IMR-90 (cell line): ENCODE data around the gene PIGU. TPM values are rescaled to one million over a fixed set of nuclear protein-coding genes. Genes with fewer than 3 reads are reported as not detected.

Experiments used
- ATAC-seq: fragments of 200-7000 bp; cut with Tn5 transposase; 2 replicates; pipeline ENCODE4 v1.9.1; 2020; ENCODE audit warnings: low read depth, mild to moderate bottlenecking, moderate library complexity
- BruUV-seq: library from RNA; stranded (reverse); fragments of 400-500 nt; replicated peaks from 2 replicates; lab custom pipeline; 2021; lab: Mats Ljungman, UMichigan
- CTCF ChIA-PET: fragments of 300-600 bp; formaldehyde crosslinking; extraction: SDS; loops from one replicate; lab custom pipeline; 2021; ENCODE audit warnings: antibody characterized with exemption; lab: Yijun Ruan, JAX
- POLR2A ChIA-PET: fragments of 300-600 bp; sonication (Branson Sonifier 250); formaldehyde crosslinking; loops from one replicate; lab custom pipeline; 2022; ENCODE audit warnings: antibody characterized with exemption; ENCODE audit not compliant: unreplicated experiment; lab: Charles Lee
- DNase-seq: peaks from one replicate; pipeline ENCODE4 v3.0.0; 2013
- H2AFZ ChIP-seq: replicated peaks from 2 replicates; pipeline ENCODE3; 2013; ENCODE audit warnings: low read length, mild to moderate bottlenecking; ENCODE audit not compliant: poor library complexity
- H2AK5ac ChIP-seq: 2 replicates; pipeline ENCODE4 v1.6.1; 2013; ENCODE audit warnings: low read depth, low read length, inconsistent platforms
- H2AK9ac ChIP-seq: replicated peaks from 2 replicates; pipeline ENCODE3; 2013; ENCODE audit warnings: mild to moderate bottlenecking, low read depth, low read length, moderate library complexity; ENCODE audit not compliant: poor library complexity
- H2BK120ac ChIP-seq: 2 replicates; pipeline ENCODE4 v1.6.1; 2013; ENCODE audit warnings: low read depth, low read length, inconsistent platforms
- H2BK15ac ChIP-seq: 3 replicates; pipeline ENCODE4 v1.6.1; 2013; ENCODE audit warnings: low read depth, low read length, inconsistent platforms
- H2BK20ac ChIP-seq: 2 replicates; pipeline ENCODE4 v1.6.1; 2013; ENCODE audit warnings: low read depth, mild to moderate bottlenecking, inconsistent platforms, low read length, moderate library complexity
- H2BK5ac ChIP-seq: 2 replicates; pipeline ENCODE4 v1.6.1; 2013; ENCODE audit warnings: mild to moderate bottlenecking, low read depth, low read length, inconsistent platforms; ENCODE audit not compliant: poor library complexity, severe bottlenecking
- H3K14ac ChIP-seq: replicated peaks from 2 replicates; pipeline ENCODE4 v1.6.1; 2013; ENCODE audit warnings: low read depth, low read length, inconsistent platforms
- H3K18ac ChIP-seq: 2 replicates; pipeline ENCODE4 v1.6.1; 2013; ENCODE audit warnings: low read depth, low read length, control low read depth
- H3K23ac ChIP-seq: 2 replicates; pipeline ENCODE4 v1.6.1; 2013; ENCODE audit warnings: low read depth, low read length, inconsistent platforms
- H3K27ac ChIP-seq: 2 replicates; pipeline ENCODE4 v1.5.1; 2013; ENCODE audit warnings: mild to moderate bottlenecking, control low read depth, low read length; ENCODE audit not compliant: insufficient read depth
- H3K27me3 ChIP-seq: 2 replicates; pipeline ENCODE4 v1.6.1; 2013; ENCODE audit warnings: low read length; ENCODE audit not compliant: control insufficient read depth, insufficient read depth
- H3K36me3 ChIP-seq: 2 replicates; pipeline ENCODE4 v1.6.1; 2013; ENCODE audit warnings: low read length, mixed read lengths; ENCODE audit not compliant: control insufficient read depth, insufficient read depth
- H3K4ac ChIP-seq: 2 replicates; pipeline ENCODE4 v1.6.1; 2013; ENCODE audit warnings: low read depth, low read length, inconsistent platforms
- H3K4me1 ChIP-seq: 2 replicates; pipeline ENCODE4 v1.6.1; 2013; ENCODE audit warnings: low read length, mixed read lengths; ENCODE audit not compliant: control insufficient read depth, insufficient read depth
- H3K4me2 ChIP-seq: 2 replicates; pipeline ENCODE4 v1.6.1; 2013; ENCODE audit warnings: low read depth, mild to moderate bottlenecking, control low read depth, low read length, moderate library complexity
- H3K4me3 ChIP-seq: 2 replicates; pipeline ENCODE4 v1.5.1; 2013; ENCODE audit warnings: low read depth, mild to moderate bottlenecking, control low read depth, low read length, moderate library complexity; ENCODE audit not compliant: insufficient read depth
- H3K56ac ChIP-seq: 2 replicates; pipeline ENCODE4 v1.6.1; 2013; ENCODE audit warnings: low read length, inconsistent platforms; ENCODE audit not compliant: insufficient read depth; ENCODE audit errors: extremely low read depth
- H3K79me1 ChIP-seq, 2 experiments: 2 replicates each; pipeline ENCODE4 v1.6.1; 2013; ENCODE audit warnings: low read length in 2 of 2, inconsistent platforms in 1 of 2, low read depth in 1 of 2
- H3K9ac ChIP-seq: 2 replicates; pipeline ENCODE4 v1.6.1; 2013; ENCODE audit warnings: low read depth, low read length, control low read depth
- H3K9me1 ChIP-seq: 2 replicates; pipeline ENCODE4 v1.6.1; 2013; ENCODE audit warnings: low read length, inconsistent platforms; ENCODE audit not compliant: insufficient read depth
- H3K9me3 ChIP-seq: 2 replicates; pipeline ENCODE4 v1.6.1; 2013; ENCODE audit warnings: low read length; ENCODE audit not compliant: control insufficient read depth, insufficient read depth
- H4K20me1 ChIP-seq: 2 replicates; pipeline ENCODE4 v1.6.1; 2013; ENCODE audit warnings: low read length, inconsistent platforms; ENCODE audit not compliant: insufficient read depth
- H4K5ac ChIP-seq: 2 replicates; pipeline ENCODE4 v1.6.1; 2013; ENCODE audit warnings: mild to moderate bottlenecking, low read depth, low read length, control low read depth
- H4K8ac ChIP-seq, 2 experiments: 2 replicates each; pipeline ENCODE4 v1.6.1; 2013; ENCODE audit warnings: low read depth in 2 of 2, low read length in 2 of 2, control low read depth in 1 of 2, inconsistent platforms in 1 of 2
- H4K91ac ChIP-seq: 2 replicates; pipeline ENCODE4 v1.6.1; 2013; ENCODE audit warnings: low read depth, low read length, inconsistent platforms; ENCODE audit not compliant: insufficient read depth
- BHLHE40 ChIP-seq: fragments of 150-350 bp; IDR thresholded peaks from 2 replicates; pipeline ENCODE4 v1.6.1; 2016; ENCODE audit warnings: mild to moderate bottlenecking, low read depth, low read length
- CEBPB ChIP-seq: IDR thresholded peaks from 2 replicates; pipeline ENCODE4 v1.6.1; 2012; ENCODE audit warnings: low read depth, low read length, improper control_type of control experiment
- CHD1 ChIP-seq: IDR thresholded peaks from 2 replicates; pipeline ENCODE4 v1.6.1; 2012; ENCODE audit warnings: low read depth, low read length, improper control_type of control experiment
- CTCF ChIP-seq: conservative IDR thresholded peaks from 2 replicates; pipeline ENCODE4 v1.5.1; 2012; ENCODE audit warnings: mild to moderate bottlenecking, low read depth, low read length, improper control_type of control experiment
- MAFK ChIP-seq: IDR thresholded peaks from 2 replicates; pipeline ENCODE4 v1.6.1; 2012; ENCODE audit warnings: low read depth, low read length, improper control_type of control experiment
- MAZ ChIP-seq: IDR thresholded peaks from 2 replicates; pipeline ENCODE4 v1.6.1; 2012; ENCODE audit warnings: low read depth, mild to moderate bottlenecking, low read length, improper control_type of control experiment, moderate library complexity, borderline replicate concordance
- MXI1 ChIP-seq: IDR thresholded peaks from 2 replicates; pipeline ENCODE4 v1.6.1; 2012; ENCODE audit warnings: low read depth, mild to moderate bottlenecking, low read length, moderate library complexity, borderline replicate concordance
- POLR2A ChIP-seq: IDR thresholded peaks from 2 replicates; pipeline ENCODE4 v1.6.1; 2012; ENCODE audit warnings: mild to moderate bottlenecking, low read depth, low read length
- RCOR1 ChIP-seq: IDR thresholded peaks from 2 replicates; pipeline ENCODE4 v1.6.1; 2012; ENCODE audit warnings: mild to moderate bottlenecking, low read length, improper control_type of control experiment; ENCODE audit not compliant: insufficient replicate concordance
- USF2 ChIP-seq: fragments of 150-350 bp; IDR thresholded peaks from 2 replicates; pipeline ENCODE4 v1.6.1; 2017; ENCODE audit warnings: mild to moderate bottlenecking, antibody characterized with exemption, low read length, low read depth
- WGBS, 2 experiments: methylation state at CpG; one replicate each; pipeline versions ENCODE4 v1.1.5 to v1.1.7; 2013; ENCODE audit warnings: missing lambda C conversion rate in 2 of 2; ENCODE audit not compliant: insufficient read length in 1 of 2; ENCODE audit errors: extremely low coverage in 2 of 2; 5-methylcytosine and 5-hydroxymethylcytosine counted together
- dilution Hi-C: fragments of 300-500 bp; cut with HindIII; formaldehyde crosslinking; loops from one replicate; pipeline ENCODE4 v1.14.3; 2018; ENCODE audit warnings: low sequenced_read_pairs; ENCODE audit not compliant: unreplicated experiment
- in situ Hi-C: fragments of 300-500 bp; cut with MboI; formaldehyde crosslinking; loops from 3 replicates; pipeline ENCODE4 v1.14.3; 2019; ENCODE audit warnings: low sequenced_read_pairs, inconsistent platforms, mixed read lengths
- intact Hi-C: fragments of 100-400 bp; cut with micrococcal nuclease; formaldehyde crosslinking; loops from 2 replicates; pipeline ENCODE4 v1.10.0; 2022
- polyA plus RNA-seq, 3 experiments: library from polyadenylated mRNA; depleted of rRNA; stranded (reverse); fragments of >200 nt; gene quantifications; 2 replicates each; pipeline ENCODE4 v1.2.3, GENCODE V29; 2012; ENCODE audit warnings: low replicate concordance in 1 of 3
- total RNA-seq: library from RNA; depleted of rRNA; stranded (reverse); fragments of >200 nt; gene quantifications from 2 replicates; pipeline ENCODE4 v1.2.3, GENCODE V29; 2012

PIGU gene
- total and polyA plus RNA-seq, 2 of the 4 experiments (the other 2 are of a cell fraction): 11.1 to 31.1 TPM

GRCh38 chr20:34582221-34582620, 94.7 kb downstream of the PIGU start:
- ATAC-seq (no peak), DNase-seq (no peak)
- no peak overlapping the region for H3K14ac ChIP-seq
- no peak overlapping the region for H3K56ac ChIP-seq
- H4K20me1 ChIP-seq: no peaks in the 10 kb centered on the region
- H4K5ac ChIP-seq: no peak overlapping the region
- H2AK5ac ChIP-seq: peak overlapping the region; percentile 5; the same call in 1 of the 2 replicates
- H3K4me1 ChIP-seq: peaks cover 17% of the 10 kb centered on the region
- ChIA-PET POLR2A (no interaction called here), CTCF (interaction anchor here (1.0 kb wide), 1 partner anchor 127 kb away, joined by 4 read pairs; no protein-coding TSS in a partner anchor)
- H4K91ac ChIP-seq: peak overlapping the region; percentile 32; the same call in 1 of the 2 replicates
- no peak overlapping the region for H2BK5ac ChIP-seq
- TF ChIP-seq CHD1 (no peak), USF2 (no peak), MAZ (no peak), BHLHE40 (no peak), RCOR1 (no peak), CTCF (no peak), MXI1 (no peak), MAFK (no peak), POLR2A (no peak), CEBPB (no peak)
- no peak overlapping the region for H3K4me2 ChIP-seq
- no peak overlapping the region for H3K18ac ChIP-seq
- peaks cover 17% of the 10 kb centered on the region for H3K9me1 ChIP-seq
- H2BK20ac ChIP-seq: no peak overlapping the region
- intact Hi-C loops: no loop called here
- no CpG with 5 or more reads among the region's 4 CpGs for WGBS, 2 experiments
- dilution Hi-C loops: no loop called here
- no peak overlapping the region for H3K27ac ChIP-seq
- H2BK15ac ChIP-seq: no peak overlapping the region
- in situ Hi-C loops: loop anchor here (10.0 kb wide), 1 partner anchor 183 kb away; no protein-coding TSS in a partner anchor
- H3K9me3 ChIP-seq: no peaks in the 10 kb centered on the region
- no TSS peak for BruUV-seq
- H3K36me3 ChIP-seq: peaks cover 4% of the 10 kb centered on the region
- H3K27me3 ChIP-seq: no peaks in the 10 kb centered on the region
- no peak overlapping the region for H2AK9ac ChIP-seq
- no peak overlapping the region for H2AFZ ChIP-seq
- peaks cover 0 to 3% of the 10 kb centered on the region in 2 experiments; a peak in 2 of 4 replicates for H3K79me1 ChIP-seq
- no peak overlapping the region for H3K4me3 ChIP-seq
- no peak overlapping the region for H3K23ac ChIP-seq
- no peak overlapping the region for H3K9ac ChIP-seq
- H3K4ac ChIP-seq: no peak overlapping the region
- no peak overlapping the region for H2BK120ac ChIP-seq
- H4K8ac ChIP-seq: peak overlapping the region in 1 of 2 experiments; percentile 76; a peak in 1 of 4 replicates
